GM19238 (cell line): Measurements from ENCODE around the gene MARCO.
"Not testable (repeated sequence)": the region's sequence is repeated elsewhere in the genome, so short reads cannot be mapped to it uniquely, and the experiment has no call there.

Experiments used
- DNase-seq: peaks from one replicate; pipeline ENCODE4 v3.0.0; 2011; ENCODE audit warnings: low spot score; ENCODE audit not compliant: insufficient read length

MARCO gene

DNA sequence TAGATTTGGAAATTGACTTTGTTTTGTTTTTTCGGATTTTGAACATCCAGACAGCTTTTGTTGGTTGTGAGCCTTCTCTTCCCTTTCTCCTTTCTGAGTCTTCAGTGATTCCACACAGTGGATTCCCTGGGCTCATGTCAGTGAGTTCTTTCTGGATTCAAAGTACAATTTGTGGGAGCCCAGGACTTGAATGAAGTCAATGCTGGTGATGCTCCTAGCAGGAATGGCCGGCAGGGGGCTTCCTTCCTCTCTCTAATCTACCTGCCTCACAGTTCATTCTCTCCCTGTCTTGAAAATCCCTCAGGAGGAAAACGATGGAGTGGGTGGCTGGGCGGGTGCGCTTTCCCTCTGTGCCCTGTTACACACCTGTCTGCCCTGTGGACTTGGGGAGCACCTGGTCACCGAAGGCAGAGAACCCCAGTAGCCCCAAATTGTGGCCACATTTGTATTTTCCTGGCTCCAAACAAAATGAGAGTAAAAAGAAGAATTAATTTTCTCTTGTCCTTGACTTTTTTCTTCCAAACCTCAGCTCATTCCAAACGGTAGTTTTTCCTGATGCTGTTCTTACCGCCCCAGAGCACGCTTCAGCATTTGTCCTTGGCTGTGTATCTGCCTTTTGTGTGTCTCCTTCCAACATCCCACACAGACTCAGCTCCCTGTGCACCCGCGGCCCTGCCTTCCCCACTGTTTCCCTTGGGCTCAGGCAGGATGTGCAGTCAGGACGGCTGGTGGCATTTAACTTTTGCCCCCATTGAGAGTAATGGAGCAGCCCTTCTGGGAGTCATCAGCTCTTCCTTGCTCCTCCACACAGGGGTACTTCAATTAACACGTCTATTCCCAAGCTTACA, 86.6 kb downstream of the MARCO start:
- no peak for DNase-seq

DNA sequence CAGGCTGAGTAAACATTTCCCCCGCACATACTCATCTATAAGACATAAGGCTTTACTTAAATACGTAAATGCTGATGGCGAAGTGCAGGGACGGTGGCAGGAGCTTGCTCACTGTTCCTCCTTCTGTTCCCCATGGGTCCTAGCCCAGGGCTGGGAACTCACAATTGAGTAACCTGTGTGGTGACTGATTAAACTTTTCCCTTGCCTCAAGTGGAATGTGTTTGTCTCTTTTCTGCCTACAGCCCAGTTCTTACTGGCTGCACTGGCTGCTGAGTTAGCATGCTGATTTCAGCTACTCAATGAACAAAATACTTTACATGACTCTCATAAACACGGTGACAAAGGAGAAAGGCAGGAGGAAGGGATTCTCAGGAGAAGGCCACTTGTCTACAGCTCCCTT, 87.3 kb downstream of the MARCO start:
- no peak for DNase-seq

DNA sequence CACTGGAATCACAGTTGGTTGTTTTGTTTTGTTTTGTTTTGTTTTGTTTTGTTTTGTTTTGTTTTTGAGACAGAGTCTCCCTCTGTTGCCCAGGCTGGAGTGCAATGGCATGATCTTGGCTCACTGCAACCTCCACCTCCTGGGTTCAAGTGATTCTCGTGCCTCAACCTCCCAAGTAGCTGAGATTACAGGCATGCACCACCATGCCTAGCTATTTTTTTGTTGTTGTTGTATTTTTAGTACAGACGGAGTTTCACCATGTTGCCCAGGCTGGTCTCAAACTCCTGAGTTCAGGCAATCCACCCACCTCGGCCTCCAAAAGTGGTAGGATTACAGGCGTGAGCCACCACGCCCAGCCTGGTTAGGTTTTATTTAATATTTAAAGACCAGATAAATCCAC, 95.9 kb downstream of the MARCO start:
- not testable (repeated sequence) for DNase-seq

DNA sequence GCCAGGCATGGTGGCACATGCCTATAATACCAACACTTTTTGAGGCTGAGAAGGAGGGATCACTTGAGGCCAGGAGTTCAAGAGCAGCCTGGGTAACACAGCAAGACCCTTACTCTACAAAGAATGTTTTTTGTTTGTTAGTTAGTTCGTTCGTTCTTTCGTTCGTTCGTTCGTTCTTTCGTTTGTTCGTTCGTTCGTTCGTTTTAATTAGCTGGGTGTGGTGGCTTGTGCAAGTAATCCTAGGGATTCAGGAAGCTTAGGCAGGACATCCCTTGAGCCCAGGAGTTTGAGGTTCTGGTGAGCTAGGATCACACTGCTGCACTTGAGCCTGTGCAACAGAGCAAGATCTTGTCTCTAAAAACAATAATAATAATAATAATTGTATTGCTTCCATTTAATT, 98.7 kb downstream of the MARCO start:
- no peak for DNase-seq
